Tibial artery (tissue), 4 donors: Measurements from ENCODE around the gene TRAF3.

Source experiments
- DNase-seq, 2 donors: peaks; one replicate each; pipeline ENCODE4 v3.0.0-alpha.2; 2019
- H3K27ac ChIP-seq, 2 donors: fragments of 200-600 bp; sonication (generic) in 1 of 2; 1 replicate in 1 of 2; 2 replicates in 1 of 2; pipeline ENCODE4 v1.5.1; 2018 to 2019; ENCODE audit warnings: mild to moderate bottlenecking in 1 of 2
- H3K27me3 ChIP-seq, 2 donors: fragments of 200-600 bp; sonication (generic) in 1 of 2; one replicate each; pipeline versions ENCODE4 v1.5.1 to v1.6.0; 2016 to 2019
- H3K36me3 ChIP-seq, 3 donors: fragments of 200-600 bp; sonication (generic) in 2 of 3; one replicate each; pipeline ENCODE4 v1.5.1; 2016 to 2019; ENCODE audit warnings: mild to moderate bottlenecking in 2 of 3
- H3K4me1 ChIP-seq, 4 donors: fragments of 200-600 bp; sonication (generic) in 2 of 4; 1 replicate in 3 of 4; 2 replicates in 1 of 4; pipeline ENCODE4 v1.5.1; 2016 to 2019
- H3K4me3 ChIP-seq, 2 donors: fragments of 200-600 bp; sonication (generic) in 1 of 2; 1 replicate in 1 of 2; 2 replicates in 1 of 2; pipeline ENCODE4 v1.5.1; 2018 to 2019; ENCODE audit warnings: mild to moderate bottlenecking in 2 of 2
- H3K9me3 ChIP-seq, 3 donors: fragments of 200-600 bp; sonication (generic) in 1 of 3; one replicate each; pipeline ENCODE4 v1.5.1; 2016 to 2019
- CTCF ChIP-seq, 2 experiments: fragments of 200-600 bp in 1 of 2; fragments of 450-650 bp in 1 of 2; IDR thresholded peaks; one replicate each; pipeline ENCODE4 v1.5.1; 2017 to 2019; ENCODE audit warnings: antibody characterized with exemption in 2 of 2, mild to moderate bottlenecking in 1 of 2, moderate library complexity in 1 of 2
- intact Hi-C: fragments of 100-400 bp; cut with DNase I; formaldehyde crosslinking; loops from one replicate; pipeline ENCODE4 v1.15.0; 2023; ENCODE audit warnings: low total_unique reads

The TRAF3 gene

GRCh38 chr14:102840771-102841528 lies 63.7 kb downstream of the TRAF3 start:
- TF ChIP-seq CTCF (IDR thresholded peaks at IDR 0.05): no peak
- Histone ChIP-seq H3K27me3 (no peaks in the 10 kb centered on the region), H3K9me3 (no peaks in the 10 kb centered on the region), H3K27ac (no peak overlapping the region), H3K4me1 (no peaks in the 10 kb centered on the region), H3K4me3 (no peak overlapping the region), H3K36me3 (no peaks in the 10 kb centered on the region)
- intact Hi-C loops: no loop called here
- no peak for DNase-seq

- Histone ChIP-seq H3K27ac (peak overlapping the region in 1 of 2 donors; percentile 51), H3K36me3 (no peaks in the 10 kb centered on the region), H3K9me3 (no peaks in the 10 kb centered on the region), H3K27me3 (no peaks in the 10 kb centered on the region), H3K4me1 (peaks cover 0 to 16% (median 4%) of the 10 kb centered on the region in 4 donors), H3K4me3 (no peak overlapping the region)
- peak in 1 of 2 donors; percentile 49 for DNase-seq
- intact Hi-C loops: no loop called here
- no peak for TF ChIP-seq CTCF (IDR thresholded peaks at IDR 0.05)
Measured at GRCh38 chr14:102848830-102849525, 71.7 kb downstream of the TRAF3 start.

- peak overlapping the region in 1 of 2 donors; percentile 4 for H3K4me3 ChIP-seq
- no peaks in the 10 kb centered on the region for H3K36me3 ChIP-seq
- intact Hi-C loops: no loop called here
- DNase-seq: no peak
- no peak for TF ChIP-seq CTCF (IDR thresholded peaks at IDR 0.05)
- no peaks in the 10 kb centered on the region for H3K9me3 ChIP-seq
- no peaks in the 10 kb centered on the region for H3K27me3 ChIP-seq
- peak overlapping the region in 1 of 2 donors; percentile 51 for H3K27ac ChIP-seq
- peaks cover 0 to 16% (median 4%) of the 10 kb centered on the region in 4 donors for H3K4me1 ChIP-seq
Measured at GRCh38 chr14:102849526-102850379, 72.5 kb downstream of the TRAF3 start.

- intact Hi-C loops: no loop called here
- Histone ChIP-seq H3K36me3 (no peaks in the 10 kb centered on the region), H3K27me3 (no peaks in the 10 kb centered on the region), H3K4me3 (no peak overlapping the region), H3K4me1 (peaks cover 0 to 31% (median 7%) of the 10 kb centered on the region in 4 donors), H3K27ac (no peak overlapping the region), H3K9me3 (no peaks in the 10 kb centered on the region)
- no peak for TF ChIP-seq CTCF (IDR thresholded peaks at IDR 0.05)
- no peak for DNase-seq
Measured at GRCh38 chr14:102853648-102854047, 76.4 kb downstream of the TRAF3 start.

GRCh38 chr14:102854091-102854703 lies 76.9 kb downstream of the TRAF3 start:
- intact Hi-C loops: no loop called here
- no peaks in the 10 kb centered on the region for H3K36me3 ChIP-seq
- H3K4me1 ChIP-seq: peaks cover 0 to 27% (median 6%) of the 10 kb centered on the region in 4 donors
- H3K27me3 ChIP-seq: no peaks in the 10 kb centered on the region
- no peaks in the 10 kb centered on the region for H3K9me3 ChIP-seq
- H3K27ac ChIP-seq: no peak overlapping the region
- no peak for TF ChIP-seq CTCF (IDR thresholded peaks at IDR 0.05)
- DNase-seq: no peak
- no peak overlapping the region for H3K4me3 ChIP-seq
